Heart left ventricle (tissue), 16 donors: ENCODE measurements around the gene HS3ST1. TPM values are rescaled to one million over a fixed set of nuclear protein-coding genes. Genes with fewer than 3 reads are reported as not detected.
A peak's percentile ranks its signal among the peaks of the same experiment; 100 is the strongest.

Experiments
- ATAC-seq, 4 donors: fragments of 200-7000 bp; cut with Tn5 transposase; one replicate each; pipeline ENCODE4 v1.9.1; 2020 to 2022; ENCODE audit warnings: moderate library complexity in 4 of 4, mild to moderate bottlenecking in 3 of 4, moderate number of reproducible peaks in 1 of 4
- DNase-seq, 5 donors: peaks; one replicate each; pipeline ENCODE4 v3.0.0-alpha.2; 2020
- H3K27ac ChIP-seq, 12 donors: fragments of 200-600 bp; sonication (generic) in 4 of 12; one replicate each; pipeline versions ENCODE4 v1.5.0 to v1.8.0; 2016 to 2022; ENCODE audit warnings: mild to moderate bottlenecking in 2 of 12
- H3K27me3 ChIP-seq, 9 donors: fragments of 200-600 bp; sonication (generic) in 2 of 9; one replicate each; pipeline versions ENCODE4 v1.5.1 to v1.8.0; 2016 to 2022; ENCODE audit warnings: mild to moderate bottlenecking in 3 of 9
- H3K36me3 ChIP-seq, 9 donors: fragments of 200-600 bp; sonication (generic) in 2 of 9; one replicate each; pipeline versions ENCODE4 v1.5.0 to v1.8.0; 2018 to 2022; ENCODE audit warnings: mild to moderate bottlenecking in 2 of 9
- H3K4me1 ChIP-seq, 12 donors: fragments of 200-600 bp; sonication (generic) in 4 of 12; one replicate each; pipeline versions ENCODE4 v1.5.0 to v1.8.0; 2016 to 2022; ENCODE audit warnings: mild to moderate bottlenecking in 3 of 12
- H3K4me3 ChIP-seq, 12 donors: fragments of 200-600 bp; sonication (generic) in 4 of 12; one replicate each; pipeline versions ENCODE4 v1.5.0 to v1.8.0; 2017 to 2022; ENCODE audit warnings: mild to moderate bottlenecking in 9 of 12, moderate library complexity in 4 of 12
- H3K9me3 ChIP-seq, 12 donors: fragments of 200-600 bp; sonication (generic) in 4 of 12; one replicate each; pipeline versions ENCODE4 v1.5.0 to v1.8.0; 2016 to 2022; ENCODE audit warnings: mild to moderate bottlenecking in 1 of 12
- POLR2A ChIP-seq, 2 donors: fragments of 450-650 bp; IDR thresholded peaks; one replicate each; pipeline ENCODE4 v1.6.1; 2017; ENCODE audit warnings: antibody characterized with exemption in 2 of 2, mild to moderate bottlenecking in 2 of 2, moderate library complexity in 2 of 2
- WGBS, 4 donors: extraction: QIAGEN DNeasy Blood & Tissue Kit in 2 of 4; methylation state at CpG; one replicate each; pipeline versions ENCODE4 v1.1.5 to v1.1.7; 2013 to 2018; 5-methylcytosine and 5-hydroxymethylcytosine counted together
- intact Hi-C, 10 donors: fragments of 100-400 bp; cut with DNase I; formaldehyde crosslinking; loops; one replicate each; pipeline versions ENCODE4 v1.11.1 to v1.14.2; 2022
- polyA plus RNA-seq, 2 donors: library from polyadenylated mRNA; stranded (reverse); fragments of 200-250 nt; gene quantifications; one replicate each; pipeline ENCODE4 v1.2.3, GENCODE V29; 2013
- total RNA-seq, 9 donors: library from RNA; depleted of rRNA in 2 of 9; stranded (reverse); fragments of >200 nt in 2 of 9; fragmentation: NEBNext Ultra II Directional in 3 of 9; extraction: Animal tissue kit (Norgen Biotek cat#: 25700) in 3 of 9; gene quantifications; one replicate each; pipeline versions ENCODE4 v1.1.0 to v1.2.4, GENCODE V29; 2016 to 2023
- TF ChIP-seq, protein P1 (sequence below), 12 donors: fragments of 200-600 bp; sonication (generic) in 4 of 12; IDR thresholded peaks; one replicate each; pipeline versions ENCODE4 v1.5.0 to v1.8.0; 2018 to 2022; ENCODE audit warnings: antibody characterized with exemption in 12 of 12, mild to moderate bottlenecking in 5 of 12
- donor health status: ischemic (EF 13 %, LVEDD 7.1; RV severe dilation, severe dysfunction).
- donor health status: healthy with polysubstance abuse.
- donor health status: DM: no; HTN: yes; CAD: no.
- donor health status: DM: no; HTN: no; CAD: no.
- donor health status: ischemic (EF 25% LVEDD 6.9; RV normal size, moderate dysfunction).
- donor health status: ischemic (EF 25% LVEDD 5.7; RV mildly dilated, moderate dysfunction).
- donor health status: healthy.
- donor health status: DM: yes; HTN: yes; CAD: no.
- donor health status: ischemic (EF 35%, LVEDD 5.7; RV mildly dilated, moderate dysfunction).
- donor health status: nonischemic (EF 11% LVEDD 7.7; RV severe dilation, severe dysfunction).
- donor health status: DM: yes; HTN: yes; CAD: no.
- donor health status: PGD.
- donor health status: ischemic (EF 29% LVEDD 5.4; RV normal size, mild dysfunction).
- donor health status: nonischemic (EF 23%, LVEDD 6.1; RV moderate dilation, normal function).

HS3ST1 gene
- total and polyA plus RNA-seq, 11 donors: 0.30 to 2.5 (median 1.1) TPM

- peak overlapping the region in 1 of 12 donors; percentile 38 for H3K27ac ChIP-seq
- no peaks in the 10 kb centered on the region for H3K9me3 ChIP-seq
- DNase-seq (no peak), ATAC-seq (no peak)
- peak overlapping the region in 10 of 12 donors; percentile 57 to 75 (median 66) for H3K4me3 ChIP-seq
- H3K4me1 ChIP-seq: peaks cover 0 to 27% (median 18%) of the 10 kb centered on the region in 12 donors
- 53 to 63% (median 57%) methylated on average over 8 of the region's 8 CpGs for WGBS, 4 donors
- intact Hi-C loops: loop anchor here (5.0 to 10.0 kb wide), 9 partner anchors 193 to 875 kb away; no protein-coding TSS in a partner anchor
- TF ChIP-seq, protein P1, sequence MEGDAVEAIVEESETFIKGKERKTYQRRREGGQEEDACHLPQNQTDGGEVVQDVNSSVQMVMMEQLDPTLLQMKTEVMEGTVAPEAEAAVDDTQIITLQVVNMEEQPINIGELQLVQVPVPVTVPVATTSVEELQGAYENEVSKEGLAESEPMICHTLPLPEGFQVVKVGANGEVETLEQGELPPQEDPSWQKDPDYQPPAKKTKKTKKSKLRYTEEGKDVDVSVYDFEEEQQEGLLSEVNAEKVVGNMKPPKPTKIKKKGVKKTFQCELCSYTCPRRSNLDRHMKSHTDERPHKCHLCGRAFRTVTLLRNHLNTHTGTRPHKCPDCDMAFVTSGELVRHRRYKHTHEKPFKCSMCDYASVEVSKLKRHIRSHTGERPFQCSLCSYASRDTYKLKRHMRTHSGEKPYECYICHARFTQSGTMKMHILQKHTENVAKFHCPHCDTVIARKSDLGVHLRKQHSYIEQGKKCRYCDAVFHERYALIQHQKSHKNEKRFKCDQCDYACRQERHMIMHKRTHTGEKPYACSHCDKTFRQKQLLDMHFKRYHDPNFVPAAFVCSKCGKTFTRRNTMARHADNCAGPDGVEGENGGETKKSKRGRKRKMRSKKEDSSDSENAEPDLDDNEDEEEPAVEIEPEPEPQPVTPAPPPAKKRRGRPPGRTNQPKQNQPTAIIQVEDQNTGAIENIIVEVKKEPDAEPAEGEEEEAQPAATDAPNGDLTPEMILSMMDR (IDR thresholded peaks at IDR 0.05): no peak
- TF ChIP-seq POLR2A (IDR thresholded peaks at IDR 0.05): no peak
- H3K27me3 ChIP-seq: peaks cover 0 to 24% (median 12%) of the 10 kb centered on the region in 9 donors
- no peaks in the 10 kb centered on the region for H3K36me3 ChIP-seq
These were observed 978 bp upstream of the HS3ST1 start for GRCh38 chr4:11429699-11430045.

DNA sequence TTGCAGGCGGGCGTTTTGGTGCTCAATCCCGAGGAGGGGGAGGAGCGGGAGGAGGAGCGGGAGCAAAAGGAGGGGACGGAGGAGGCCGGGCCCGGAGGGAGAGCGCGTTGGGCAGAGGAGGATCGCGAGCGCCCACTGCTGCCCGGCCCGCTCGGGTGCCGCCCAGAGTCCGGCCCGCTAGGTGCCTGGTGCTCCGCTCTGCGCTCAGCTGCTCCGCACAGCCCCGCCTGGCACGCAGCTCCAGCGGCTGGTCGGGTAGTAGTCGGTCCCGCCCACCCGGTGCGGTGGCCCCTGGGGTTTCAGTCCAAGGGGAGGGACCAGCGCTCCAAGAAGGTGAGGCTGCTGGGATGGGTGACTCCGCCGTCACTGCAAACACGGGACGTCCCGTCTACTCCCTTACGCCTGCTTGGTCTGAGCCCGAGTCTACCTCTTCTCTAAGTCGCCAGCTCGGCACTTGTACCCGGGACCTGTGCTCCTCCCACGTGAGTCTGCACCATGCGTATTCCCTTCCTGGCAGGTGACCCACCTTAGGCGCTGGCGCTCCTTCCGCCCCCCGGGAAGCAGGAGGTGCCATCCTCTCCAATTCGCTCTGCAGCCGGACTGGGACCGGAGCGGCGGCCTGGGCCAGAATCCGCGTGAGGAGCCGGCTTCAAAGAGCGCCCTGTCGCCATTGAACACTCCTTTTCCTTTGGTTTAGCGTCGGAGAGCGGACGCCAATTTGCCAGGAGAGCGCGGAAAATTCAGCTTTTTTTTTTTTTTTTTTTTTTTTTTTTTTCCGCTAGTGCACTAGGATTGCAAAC is 405 bp upstream of the HS3ST1 start:
- Histone ChIP-seq H3K4me1 (peaks cover 0 to 27% (median 18%) of the 10 kb centered on the region in 12 donors), H3K27ac (peak overlapping the region in 8 of 12 donors; percentile 5 to 55 (median 31)), H3K27me3 (peaks cover 0 to 24% (median 12%) of the 10 kb centered on the region in 9 donors), H3K9me3 (no peaks in the 10 kb centered on the region), H3K36me3 (no peaks in the 10 kb centered on the region), H3K4me3 (peak overlapping the region; percentile 32 to 75 (median 64))
- DNase-seq: peak; percentile 80 to 90 (median 83)
- 2 to 6% (median 3%) methylated on average over 46 to 64 of the region's 64 CpGs for WGBS, 4 donors
- ATAC-seq: peak; percentile 81 to 98 (median 96)
- intact Hi-C loops: loop anchor here in 9 of 10 donors (5.0 to 10.0 kb wide), 9 partner anchors 193 to 874 kb away; no protein-coding TSS in a partner anchor
- TF ChIP-seq, protein P1 (IDR thresholded peaks at IDR 0.05): peak; percentile 48 to 84 (median 64)
- TF ChIP-seq POLR2A (IDR thresholded peaks at IDR 0.05): no peak

GRCh38 chr4:11427121-11427996 is 1.3 kb downstream of the HS3ST1 start:
- TF ChIP-seq, protein P1 (IDR thresholded peaks at IDR 0.05): no peak
- TF ChIP-seq POLR2A (IDR thresholded peaks at IDR 0.05): no peak
- intact Hi-C loops: loop anchor here in 9 of 10 donors (2.0 to 10.0 kb wide), 10 partner anchors 195 to 873 kb away; no protein-coding TSS in a partner anchor
- no peaks in the 10 kb centered on the region for H3K36me3 ChIP-seq
- H3K4me3 ChIP-seq: peak overlapping the region; percentile 32 to 75 (median 64)
- peaks cover 0 to 24% (median 12%) of the 10 kb centered on the region in 9 donors for H3K27me3 ChIP-seq
- no peaks in the 10 kb centered on the region for H3K9me3 ChIP-seq
- H3K27ac ChIP-seq: peak overlapping the region in 1 of 12 donors; percentile 1
- DNase-seq (peak in 1 of 5 donors; percentile 26), ATAC-seq (peak in 1 of 4 donors; percentile 14)
- peaks cover 0 to 28% (median 18%) of the 10 kb centered on the region in 12 donors for H3K4me1 ChIP-seq
- WGBS, 4 donors: 3 to 5% (median 3%) methylated on average over 44 to 45 of the region's 45 CpGs
